Kidney epithelial cell (primary cell): ENCODE measurements around the gene CPLX1. TPM values are rescaled to one million over a fixed set of nuclear protein-coding genes. Genes with fewer than 3 reads are reported as not detected.

Source experiments
- DNase-seq: peaks from one replicate; pipeline ENCODE4 v3.0.0-alpha.2; 2010; ENCODE audit warnings: low read depth
- H3K27me3 ChIP-seq: 2 replicates; pipeline ENCODE4 v1.6.0; 2011; ENCODE audit warnings: low read length; ENCODE audit not compliant: control insufficient read depth, insufficient read depth
- H3K36me3 ChIP-seq: 2 replicates; pipeline ENCODE4 v1.5.1; 2011; ENCODE audit warnings: low read length; ENCODE audit not compliant: control insufficient read depth, insufficient read depth
- H3K4me3 ChIP-seq: 2 replicates; pipeline ENCODE4 v1.5.1; 2011; ENCODE audit warnings: low read depth, mild to moderate bottlenecking, control low read depth, low read length
- total RNA-seq: library from RNA; depleted of rRNA; stranded (reverse); fragments of >200 nt; gene quantifications from 2 replicates; pipeline ENCODE4 v1.2.3, GENCODE V29; 2015
- TF ChIP-seq, protein P1 (sequence below): IDR thresholded peaks from 2 replicates; pipeline ENCODE4 v1.5.1; 2011; ENCODE audit warnings: mild to moderate bottlenecking, moderate library complexity, low read length, control low read depth, inconsistent platforms; ENCODE audit not compliant: insufficient read depth, poor library complexity, severe bottlenecking

The CPLX1 gene
- total RNA-seq, 1 donor from 2014 or later, result 0.17 TPM

DNA sequence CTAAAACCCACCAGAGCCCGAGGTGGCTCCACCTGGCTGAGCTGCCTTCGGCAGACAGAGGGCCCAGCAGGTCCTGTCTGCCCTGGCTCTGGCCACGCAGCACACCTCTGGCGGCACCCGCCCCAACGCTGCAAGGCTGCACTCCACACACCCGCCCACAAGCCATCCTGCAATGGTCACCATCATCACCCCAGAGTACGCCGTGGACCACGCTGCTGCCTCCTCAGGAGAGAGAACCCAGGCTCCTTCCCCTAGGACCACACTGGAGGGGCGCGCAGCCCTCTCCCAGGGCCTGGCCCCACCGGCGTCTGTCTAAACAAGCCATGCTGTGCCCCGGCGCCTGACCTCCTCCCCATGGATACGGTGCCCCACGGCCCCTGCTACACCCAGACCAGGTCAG lies 39.6 kb upstream of the CPLX1 start:
- no peak for DNase-seq
- Histone ChIP-seq H3K4me3 (no peak overlapping the region), H3K36me3 (peaks cover 2% of the 10 kb centered on the region), H3K27me3 (no peaks in the 10 kb centered on the region)
- TF ChIP-seq, protein P1, sequence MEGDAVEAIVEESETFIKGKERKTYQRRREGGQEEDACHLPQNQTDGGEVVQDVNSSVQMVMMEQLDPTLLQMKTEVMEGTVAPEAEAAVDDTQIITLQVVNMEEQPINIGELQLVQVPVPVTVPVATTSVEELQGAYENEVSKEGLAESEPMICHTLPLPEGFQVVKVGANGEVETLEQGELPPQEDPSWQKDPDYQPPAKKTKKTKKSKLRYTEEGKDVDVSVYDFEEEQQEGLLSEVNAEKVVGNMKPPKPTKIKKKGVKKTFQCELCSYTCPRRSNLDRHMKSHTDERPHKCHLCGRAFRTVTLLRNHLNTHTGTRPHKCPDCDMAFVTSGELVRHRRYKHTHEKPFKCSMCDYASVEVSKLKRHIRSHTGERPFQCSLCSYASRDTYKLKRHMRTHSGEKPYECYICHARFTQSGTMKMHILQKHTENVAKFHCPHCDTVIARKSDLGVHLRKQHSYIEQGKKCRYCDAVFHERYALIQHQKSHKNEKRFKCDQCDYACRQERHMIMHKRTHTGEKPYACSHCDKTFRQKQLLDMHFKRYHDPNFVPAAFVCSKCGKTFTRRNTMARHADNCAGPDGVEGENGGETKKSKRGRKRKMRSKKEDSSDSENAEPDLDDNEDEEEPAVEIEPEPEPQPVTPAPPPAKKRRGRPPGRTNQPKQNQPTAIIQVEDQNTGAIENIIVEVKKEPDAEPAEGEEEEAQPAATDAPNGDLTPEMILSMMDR, result no peak

DNA sequence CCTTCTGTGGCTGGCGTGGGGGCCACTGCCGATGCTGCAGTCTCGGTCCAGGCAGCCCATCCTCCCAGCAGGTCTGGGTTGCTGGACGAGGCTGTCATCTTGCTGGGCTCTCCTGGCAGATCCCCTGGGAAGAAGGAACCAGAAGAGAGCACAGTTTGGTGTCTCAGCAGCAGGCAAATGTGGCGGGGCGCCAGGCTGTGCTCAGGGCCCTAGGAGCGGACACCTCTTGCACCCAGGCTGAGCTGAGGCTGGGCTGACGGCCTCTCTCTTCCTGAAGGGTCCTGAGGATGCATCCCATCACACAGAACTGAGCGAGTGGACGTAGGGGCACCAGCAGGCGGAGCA lies 39.2 kb upstream of the CPLX1 start:
- DNase-seq, result no peak
- Histone ChIP-seq H3K27me3 (no peaks in the 10 kb centered on the region), H3K36me3 (peaks cover 2% of the 10 kb centered on the region), H3K4me3 (no peak overlapping the region)
- TF ChIP-seq, protein P1, result no peak

DNA sequence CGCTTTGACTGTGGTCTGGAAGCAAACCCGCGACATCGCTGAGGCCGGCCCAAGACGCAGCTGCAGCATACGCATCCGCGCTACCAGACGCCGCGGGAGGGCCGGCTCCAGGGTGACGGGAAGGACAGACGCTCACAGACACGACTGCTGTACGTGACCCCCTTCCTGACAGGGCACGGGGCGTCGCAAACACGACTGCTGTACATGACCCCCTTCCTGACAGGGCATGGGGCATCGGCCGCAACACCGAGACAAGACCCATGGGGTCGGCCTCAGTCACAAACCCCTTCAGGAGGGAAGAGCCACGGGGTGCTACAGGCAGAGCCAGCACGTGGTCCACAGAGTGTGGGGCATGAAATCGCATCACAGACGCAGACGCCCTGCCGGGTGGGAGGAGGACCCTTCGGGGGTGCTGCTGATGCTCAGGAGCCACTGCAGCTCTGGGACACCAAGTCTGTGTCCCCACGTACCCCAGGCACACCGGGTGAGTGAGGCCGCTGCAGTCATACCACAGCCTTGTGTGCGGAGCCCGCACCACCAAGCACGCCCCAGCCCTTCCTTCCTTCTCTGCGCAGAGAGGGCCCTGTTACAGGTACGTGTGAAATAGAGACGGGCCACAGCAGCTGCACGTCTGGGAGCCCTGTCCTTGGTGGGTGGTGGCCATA lies 38.7 kb upstream of the CPLX1 start:
- TF ChIP-seq, protein P1, result no peak
- peaks cover 2% of the 10 kb centered on the region for H3K36me3 ChIP-seq
- no peaks in the 10 kb centered on the region for H3K27me3 ChIP-seq
- DNase-seq, result no peak
- H3K4me3 ChIP-seq, result no peak overlapping the region

DNA sequence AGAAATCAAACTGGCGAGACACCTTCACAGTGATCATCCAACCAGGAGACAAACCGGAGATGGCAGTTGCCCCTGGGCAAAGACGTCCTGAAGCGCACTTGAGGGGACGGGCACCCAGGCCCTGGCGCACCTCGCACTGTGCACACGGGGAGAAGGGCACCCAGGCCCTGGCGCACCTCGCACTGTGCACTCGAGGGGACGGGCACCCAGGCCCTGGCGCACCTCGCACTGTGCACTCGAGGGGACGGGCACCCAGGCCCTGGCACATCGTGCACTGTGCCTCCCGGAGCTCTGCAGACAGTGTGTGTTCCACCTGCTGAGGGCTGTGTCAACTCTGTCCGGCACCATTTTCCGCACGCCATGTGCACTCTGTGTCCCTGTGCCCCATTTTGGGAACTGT lies 34.6 kb upstream of the CPLX1 start:
- peaks cover 2% of the 10 kb centered on the region for H3K36me3 ChIP-seq
- no peaks in the 10 kb centered on the region for H3K27me3 ChIP-seq
- TF ChIP-seq, protein P1, result no peak
- DNase-seq, result no peak
- no peak overlapping the region for H3K4me3 ChIP-seq

DNA sequence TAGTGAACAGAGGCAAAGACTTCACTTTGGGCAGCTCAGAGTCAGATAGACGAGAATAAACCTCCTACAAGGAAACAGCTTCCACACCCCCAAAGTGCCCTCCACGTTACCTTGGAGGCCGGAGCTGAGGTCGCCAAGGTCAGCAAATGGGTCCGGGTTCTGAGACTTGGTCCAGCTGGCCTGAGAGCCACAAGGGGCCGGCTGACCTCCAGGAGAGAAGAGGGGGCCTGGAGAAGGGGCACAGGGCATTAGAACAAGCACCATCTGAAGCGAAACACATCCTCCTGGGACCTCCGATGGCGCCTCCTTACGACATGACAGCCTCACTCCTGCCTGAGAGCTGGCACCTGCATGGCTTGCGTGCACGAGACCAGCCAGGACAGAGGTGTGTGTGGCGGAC lies 33.6 kb upstream of the CPLX1 start:
- Histone ChIP-seq H3K36me3 (peaks cover 2% of the 10 kb centered on the region), H3K4me3 (no peak overlapping the region), H3K27me3 (no peaks in the 10 kb centered on the region)
- DNase-seq, result no peak
- TF ChIP-seq, protein P1, result no peak

DNA sequence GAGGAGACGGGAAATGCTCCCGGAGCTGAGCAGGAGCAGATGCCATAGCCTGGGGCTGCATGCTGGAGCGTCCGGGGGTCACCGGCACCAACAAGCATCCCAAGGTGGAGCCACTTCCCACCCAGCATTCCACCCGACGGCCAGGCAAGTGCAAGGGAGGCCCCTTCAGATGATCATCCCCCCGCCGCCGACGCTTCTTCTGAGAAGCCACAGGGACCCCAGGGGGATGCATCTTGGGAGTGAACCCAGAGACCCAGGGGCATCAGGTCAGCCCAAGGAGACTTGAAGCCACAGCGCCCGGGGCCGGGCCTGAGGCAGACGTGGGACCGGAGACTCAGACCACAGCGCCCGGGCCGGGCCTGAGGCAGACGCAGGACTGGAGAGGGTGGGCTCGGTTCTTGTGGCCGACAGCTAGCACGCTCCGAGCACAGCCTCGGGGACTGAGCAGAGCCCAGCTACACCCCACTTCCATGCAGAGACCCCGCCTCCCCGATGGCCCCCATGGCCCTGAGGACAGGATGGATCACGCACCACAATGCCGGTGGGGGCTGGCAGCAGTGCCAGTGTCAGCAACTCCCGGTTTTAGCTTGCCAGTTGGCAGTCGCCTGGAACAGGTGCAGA lies 33.0 kb upstream of the CPLX1 start:
- DNase-seq, result no peak
- H3K36me3 ChIP-seq, result peaks cover 2% of the 10 kb centered on the region
- H3K27me3 ChIP-seq, result no peaks in the 10 kb centered on the region
- H3K4me3 ChIP-seq, result no peak overlapping the region
- TF ChIP-seq, protein P1, result no peak
